ENCODE results near the gene RSPH6A.

Gene RSPH6A

DNA sequence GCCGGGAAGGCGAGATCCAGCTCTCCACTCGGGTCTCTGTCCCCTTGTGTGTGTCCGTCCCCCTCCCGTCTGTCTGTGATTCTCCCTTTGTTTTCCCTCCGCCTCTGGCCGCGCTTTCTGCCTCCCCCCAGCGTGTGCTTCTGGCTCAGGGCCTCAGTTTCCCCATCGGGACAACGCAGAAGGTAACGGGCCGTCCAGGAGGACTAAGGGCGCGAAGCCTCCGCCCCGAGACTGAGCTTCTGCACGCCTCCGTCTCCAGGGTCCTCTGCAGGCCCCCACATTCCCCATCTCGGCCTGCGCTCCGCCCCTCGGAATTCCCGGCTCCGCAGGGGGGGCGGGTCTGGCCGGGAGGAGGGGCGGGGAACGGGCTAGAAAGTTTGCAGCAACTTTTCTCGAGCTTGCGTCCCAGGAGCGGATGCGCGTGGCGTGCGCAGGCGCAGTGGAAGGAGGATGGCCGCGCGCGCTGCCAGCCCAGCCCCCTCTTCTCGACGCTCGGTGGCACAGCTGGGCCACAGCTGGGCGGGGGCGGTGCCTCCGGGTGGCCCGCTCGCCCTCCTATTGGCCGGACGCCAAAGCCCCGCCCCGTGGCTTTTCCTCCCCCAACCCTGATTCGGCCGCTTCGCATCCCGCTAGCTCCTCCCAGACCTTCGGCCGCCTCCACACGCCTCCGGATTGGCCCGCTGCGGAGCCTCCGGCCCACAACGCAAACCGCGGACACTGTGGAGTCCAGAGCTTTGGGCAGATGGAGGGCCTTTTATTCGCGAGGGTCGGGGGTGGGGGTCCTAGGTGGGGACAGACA, 45.9 kb downstream of the RSPH6A start, which contains the start of gene SIX5:
TSS of gene SIX5 (minus strand) at position 269 of the 799 bp plus-strand sequence. CDS start 408 bp downstream, outside the sequence.
- peak within 1 kb of the TSS; percentile 79 for H3K4me3 ChIP-seq (ENCODE audit: low read depth, low read length)
- H3K4me1 ChIP-seq (ENCODE audit: control insufficient read depth, insufficient read depth, low read length) = peaks cover 38% of the 10 kb centered on the region
- peaks cover 9% of the 10 kb centered on the region; the same call in 1 of the 2 replicates for H3K36me3 ChIP-seq (ENCODE audit: control insufficient read depth, insufficient read depth, low read length)
- H3K9ac ChIP-seq (ENCODE audit: low read length) = peak within 1 kb of the TSS; percentile 97
- H3K27me3 ChIP-seq (ENCODE audit: control insufficient read depth, insufficient read depth, low read length) = no peaks in the 10 kb centered on the region
- peak within 1 kb of the TSS; percentile 93 for H3K27ac ChIP-seq (ENCODE audit: low read depth, low read length)
- no peaks in the 10 kb centered on the region for H3K9me3 ChIP-seq (ENCODE audit: control insufficient read depth, insufficient read depth, low read depth, low read length)

DNA sequence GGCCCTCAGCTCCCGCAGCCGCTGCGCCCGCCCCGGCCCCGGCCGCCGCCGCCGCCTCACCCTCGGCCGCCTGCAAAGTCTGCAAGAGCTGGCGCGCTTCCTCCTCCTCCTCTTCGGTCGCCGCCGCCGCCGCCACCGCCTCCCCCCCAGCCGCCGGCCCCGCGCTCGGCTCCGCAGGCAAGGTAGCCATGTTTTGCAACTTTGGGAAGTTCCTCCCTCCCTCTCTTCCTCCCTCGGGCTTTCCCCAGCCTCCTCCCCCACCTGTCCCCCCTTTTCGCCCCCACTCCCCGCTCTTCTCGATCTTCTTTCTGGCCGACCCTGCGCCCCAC, 46.5 kb downstream of the RSPH6A start:
- Histone ChIP-seq H3K27ac (ENCODE audit: low read depth, low read length) (peak overlapping the region; percentile 93), H3K9ac (ENCODE audit: low read length) (peak overlapping the region; percentile 97), H3K27me3 (ENCODE audit: control insufficient read depth, insufficient read depth, low read length) (no peaks in the 10 kb centered on the region), H3K4me1 (ENCODE audit: control insufficient read depth, insufficient read depth, low read length) (peaks cover 43% of the 10 kb centered on the region), H3K36me3 (ENCODE audit: control insufficient read depth, insufficient read depth, low read length) (peaks cover 9% of the 10 kb centered on the region; the same call in 1 of the 2 replicates), H3K4me3 (ENCODE audit: low read depth, low read length) (peak overlapping the region; percentile 79), H3K9me3 (ENCODE audit: control insufficient read depth, insufficient read depth, low read depth, low read length) (no peaks in the 10 kb centered on the region)

DNA sequence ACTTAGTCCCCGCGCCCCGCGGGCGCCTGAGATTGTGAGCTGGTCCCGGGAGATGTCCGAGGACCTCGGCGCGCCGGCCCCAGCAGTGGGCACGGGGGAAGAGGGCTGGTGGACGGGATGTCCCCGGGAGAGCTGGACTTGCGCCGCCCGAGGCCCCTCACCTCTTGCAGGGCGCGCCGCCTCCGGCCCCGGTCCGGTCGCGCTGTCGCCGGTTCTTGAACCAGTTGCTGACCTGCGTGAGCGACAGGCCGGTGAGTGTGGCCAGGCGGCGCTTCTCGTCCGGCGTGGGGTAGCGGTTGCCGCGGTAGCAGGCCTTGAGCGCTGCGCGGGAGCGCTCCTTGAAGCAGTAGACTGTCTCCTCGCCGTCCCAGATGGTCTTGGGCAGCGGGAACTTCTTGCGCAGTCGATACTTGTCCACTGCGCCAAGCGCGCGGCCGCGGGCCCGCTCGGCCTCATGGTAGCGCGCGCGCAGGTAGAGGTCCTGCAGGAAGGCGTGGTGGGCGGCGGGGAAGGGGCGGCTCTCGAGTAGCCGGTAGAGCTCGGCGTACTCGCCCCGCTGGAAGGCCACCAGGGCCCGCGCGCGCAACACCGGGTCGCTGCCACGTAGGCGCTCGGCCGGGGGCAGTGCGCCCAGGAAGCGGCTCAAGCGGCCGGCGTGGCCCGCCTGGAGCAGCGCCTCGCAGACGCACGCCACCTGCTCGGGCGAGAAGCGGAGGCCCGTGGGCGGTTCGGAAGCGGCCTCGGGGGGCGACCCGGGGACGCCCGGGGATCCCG, 47.0 kb downstream of the RSPH6A start:
- Histone ChIP-seq H3K4me1 (ENCODE audit: control insufficient read depth, insufficient read depth, low read length) (peaks cover 48% of the 10 kb centered on the region), H3K9me3 (ENCODE audit: control insufficient read depth, insufficient read depth, low read depth, low read length) (no peaks in the 10 kb centered on the region), H3K36me3 (ENCODE audit: control insufficient read depth, insufficient read depth, low read length) (peaks cover 5% of the 10 kb centered on the region; the same call in 1 of the 2 replicates), H3K4me3 (ENCODE audit: low read depth, low read length) (peak overlapping the region; percentile 79), H3K27me3 (ENCODE audit: control insufficient read depth, insufficient read depth, low read length) (no peaks in the 10 kb centered on the region), H3K27ac (ENCODE audit: low read depth, low read length) (peak overlapping the region; percentile 16; the same call in 1 of the 2 replicates), H3K9ac (ENCODE audit: low read length) (peak overlapping the region; percentile 97)

DNA sequence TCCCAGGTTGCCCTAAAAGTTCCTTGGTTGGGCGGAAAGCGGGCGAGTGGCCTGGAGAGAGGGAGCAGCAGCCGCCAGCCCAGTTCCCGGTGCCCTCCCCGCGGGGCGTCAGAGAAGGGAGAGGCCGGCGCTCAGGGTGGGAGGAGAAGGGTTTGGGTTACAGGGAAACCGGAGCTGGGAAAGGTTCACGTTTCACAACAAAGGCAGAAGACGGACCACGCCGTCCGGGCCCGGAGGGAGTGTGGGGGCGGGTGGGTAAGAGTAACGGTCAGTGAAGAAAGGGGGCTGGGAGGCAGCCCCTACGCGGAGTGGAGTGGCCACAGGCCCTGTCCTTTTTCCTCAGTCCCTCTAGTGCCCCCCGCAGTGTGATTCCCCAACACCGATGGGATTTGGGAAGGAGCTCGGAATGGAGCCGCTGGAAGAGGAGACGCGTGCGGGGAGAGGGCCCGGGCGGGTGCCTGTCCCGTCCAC, 47.7 kb downstream of the RSPH6A start:
- H3K4me3 ChIP-seq (ENCODE audit: low read depth, low read length) = peak overlapping the region; percentile 79
- no peaks in the 10 kb centered on the region for H3K9me3 ChIP-seq (ENCODE audit: control insufficient read depth, insufficient read depth, low read depth, low read length)
- peak overlapping the region; percentile 48; the same call in 1 of the 2 replicates for H3K27ac ChIP-seq (ENCODE audit: low read depth, low read length)
- peaks cover 49% of the 10 kb centered on the region for H3K4me1 ChIP-seq (ENCODE audit: control insufficient read depth, insufficient read depth, low read length)
- H3K36me3 ChIP-seq (ENCODE audit: control insufficient read depth, insufficient read depth, low read length) = peaks cover 4% of the 10 kb centered on the region; the same call in 1 of the 2 replicates
- peak overlapping the region; percentile 97 for H3K9ac ChIP-seq (ENCODE audit: low read length)
- H3K27me3 ChIP-seq (ENCODE audit: control insufficient read depth, insufficient read depth, low read length) = no peaks in the 10 kb centered on the region

DNA sequence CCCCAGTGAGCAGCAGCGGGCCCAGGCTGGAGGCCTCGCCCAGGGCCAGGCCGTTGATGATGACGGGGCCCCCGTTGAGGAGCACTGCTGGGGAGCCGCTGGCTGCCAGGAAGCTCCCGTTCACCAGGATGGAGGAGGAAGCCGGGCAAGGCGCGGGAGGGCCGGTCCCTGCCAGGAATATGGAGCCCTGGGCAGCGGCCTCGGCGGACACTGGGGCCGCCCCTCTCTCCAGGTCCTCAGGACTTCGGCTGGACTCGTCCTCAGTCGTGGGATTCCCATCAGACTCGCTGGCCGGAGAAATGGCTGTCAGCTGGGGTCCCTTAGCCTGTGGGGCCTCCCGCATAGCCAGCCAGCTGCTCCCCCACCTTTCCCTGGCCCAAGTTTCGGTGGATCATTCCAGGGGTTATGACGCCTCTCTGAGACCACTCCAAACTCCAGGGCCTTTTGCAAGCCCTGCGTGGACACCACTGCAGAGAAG, 48.2 kb downstream of the RSPH6A start:
- peak overlapping the region; percentile 50 for H3K9ac ChIP-seq (ENCODE audit: low read length)
- peak overlapping the region; percentile 79 for H3K4me3 ChIP-seq (ENCODE audit: low read depth, low read length)
- no peaks in the 10 kb centered on the region for H3K36me3 ChIP-seq (ENCODE audit: control insufficient read depth, insufficient read depth, low read length)
- peaks cover 47% of the 10 kb centered on the region for H3K4me1 ChIP-seq (ENCODE audit: control insufficient read depth, insufficient read depth, low read length)
- no peaks in the 10 kb centered on the region for H3K27me3 ChIP-seq (ENCODE audit: control insufficient read depth, insufficient read depth, low read length)
- peak overlapping the region; percentile 48; the same call in 1 of the 2 replicates for H3K27ac ChIP-seq (ENCODE audit: low read depth, low read length)
- H3K9me3 ChIP-seq (ENCODE audit: control insufficient read depth, insufficient read depth, low read depth, low read length) = no peaks in the 10 kb centered on the region

- Histone ChIP-seq H3K27ac (ENCODE audit: low read depth, low read length) (no peak overlapping the region; the same call in 1 of the 2 replicates), H3K9me3 (ENCODE audit: control insufficient read depth, insufficient read depth, low read depth, low read length) (no peaks in the 10 kb centered on the region), H3K4me1 (ENCODE audit: control insufficient read depth, insufficient read depth, low read length) (peaks cover 45% of the 10 kb centered on the region), H3K4me3 (ENCODE audit: low read depth, low read length) (peak overlapping the region; percentile 79), H3K27me3 (ENCODE audit: control insufficient read depth, insufficient read depth, low read length) (no peaks in the 10 kb centered on the region), H3K9ac (ENCODE audit: low read length) (no peak overlapping the region), H3K36me3 (ENCODE audit: control insufficient read depth, insufficient read depth, low read length) (no peaks in the 10 kb centered on the region)
These were observed 48.7 kb downstream of the RSPH6A start for GRCh38 chr19:45766296-45766868.

GRCh38 chr19:45765702-45766295, 49.3 kb downstream of the RSPH6A start:
- Histone ChIP-seq H3K9me3 (ENCODE audit: control insufficient read depth, insufficient read depth, low read depth, low read length) (no peaks in the 10 kb centered on the region), H3K27me3 (ENCODE audit: control insufficient read depth, insufficient read depth, low read length) (no peaks in the 10 kb centered on the region), H3K36me3 (ENCODE audit: control insufficient read depth, insufficient read depth, low read length) (no peaks in the 10 kb centered on the region), H3K9ac (ENCODE audit: low read length) (peak overlapping the region; percentile 14), H3K4me1 (ENCODE audit: control insufficient read depth, insufficient read depth, low read length) (peaks cover 45% of the 10 kb centered on the region), H3K27ac (ENCODE audit: low read depth, low read length) (no peak overlapping the region), H3K4me3 (ENCODE audit: low read depth, low read length) (no peak overlapping the region)

DNA sequence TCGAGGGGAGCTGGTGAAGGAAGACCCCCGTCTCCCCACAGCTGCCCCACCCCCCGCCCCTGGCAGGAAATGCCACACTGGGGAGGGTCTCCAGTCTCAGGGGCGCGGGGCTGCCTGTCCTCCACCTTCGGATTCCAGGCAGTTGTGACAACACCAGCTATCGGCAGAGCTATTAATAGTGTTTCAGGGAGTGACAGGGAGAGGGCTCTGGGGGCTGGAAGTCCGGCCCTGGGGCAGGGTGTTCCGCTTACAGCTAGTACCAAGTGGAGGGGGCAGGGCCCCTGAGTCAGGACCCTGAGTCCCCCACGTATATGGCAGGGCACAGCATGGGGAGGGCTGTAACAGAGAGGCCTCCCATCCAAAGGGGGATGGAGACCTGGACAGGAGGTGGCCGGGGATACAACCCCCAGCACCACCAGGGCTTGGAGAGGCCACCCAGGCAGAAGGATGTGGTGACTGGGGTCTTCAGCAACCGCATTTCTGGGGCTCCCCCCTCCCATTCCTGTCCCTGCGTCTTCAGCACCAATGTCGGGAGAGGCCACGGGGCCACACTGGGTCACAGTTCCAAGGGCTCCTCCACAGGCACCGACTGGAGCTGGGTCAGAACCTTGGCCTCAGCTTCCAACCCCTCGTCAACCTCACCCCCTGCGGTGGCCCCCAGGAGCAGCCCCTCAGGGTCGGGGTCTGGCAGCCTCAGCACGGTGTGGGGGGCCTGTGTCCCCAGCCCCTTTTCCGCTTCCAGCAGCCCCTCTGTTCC, 50.0 kb downstream of the RSPH6A start:
- H3K9ac ChIP-seq (ENCODE audit: low read length) = peak overlapping the region; percentile 14
- H3K36me3 ChIP-seq (ENCODE audit: control insufficient read depth, insufficient read depth, low read length) = no peaks in the 10 kb centered on the region
- no peaks in the 10 kb centered on the region for H3K9me3 ChIP-seq (ENCODE audit: control insufficient read depth, insufficient read depth, low read depth, low read length)
- 0 out of 2 replicates have a peak overlapping the region, but pooled peaks have one; percentile 20 for H3K27ac ChIP-seq (ENCODE audit: low read depth, low read length)
- no peaks in the 10 kb centered on the region for H3K27me3 ChIP-seq (ENCODE audit: control insufficient read depth, insufficient read depth, low read length)
- H3K4me3 ChIP-seq (ENCODE audit: low read depth, low read length) = 0 out of 2 replicates have a peak overlapping the region, but pooled peaks have one; percentile 11
- peaks cover 45% of the 10 kb centered on the region for H3K4me1 ChIP-seq (ENCODE audit: control insufficient read depth, insufficient read depth, low read length)

- H3K27me3 ChIP-seq (ENCODE audit: control insufficient read depth, insufficient read depth, low read length) = no peaks in the 10 kb centered on the region
- no peaks in the 10 kb centered on the region for H3K36me3 ChIP-seq (ENCODE audit: control insufficient read depth, insufficient read depth, low read length)
- H3K4me1 ChIP-seq (ENCODE audit: control insufficient read depth, insufficient read depth, low read length) = peaks cover 45% of the 10 kb centered on the region
- H3K27ac ChIP-seq (ENCODE audit: low read depth, low read length) = no peak overlapping the region
- no peak overlapping the region for H3K4me3 ChIP-seq (ENCODE audit: low read depth, low read length)
- no peak overlapping the region for H3K9ac ChIP-seq (ENCODE audit: low read length)
- H3K9me3 ChIP-seq (ENCODE audit: control insufficient read depth, insufficient read depth, low read depth, low read length) = no peaks in the 10 kb centered on the region
These were observed 50.6 kb downstream of the RSPH6A start for GRCh38 chr19:45764475-45764874.

Measured in HUES6 (cell line).